Sciatic nerve (tissue), 2 donors: ENCODE measurements around the gene EIF4E2. TPM values are rescaled to one million over a fixed set of nuclear protein-coding genes. Genes with fewer than 3 reads are reported as not detected.

Experiments used
- ATAC-seq: fragments of 200-7000 bp; cut with Tn5 transposase; one replicate; pipeline ENCODE4 v1.9.1; 2020; ENCODE audit warnings: mild to moderate bottlenecking, moderate library complexity
- DNase-seq: peaks from one replicate; pipeline ENCODE4 v3.0.0-alpha.2; 2020; ENCODE audit warnings: low spot score
- intact Hi-C: fragments of 100-400 bp; cut with DNase I; formaldehyde crosslinking; loops from one replicate; pipeline ENCODE4 v1.14.2; 2022
- total RNA-seq: library from RNA; stranded (reverse); fragmentation: NEBNext Ultra II Directional; extraction: Animal tissue kit (Norgen Biotek cat#: 25700); gene quantifications from one replicate; pipeline ENCODE4 v1.2.1, GENCODE V29; 2021
- donor health status: DM: no; HTN: no; CAD: no.
- donor health status: DM: no; HTN: no; CAD: no.

EIF4E2 gene
- 41.0 TPM for total RNA-seq

- intact Hi-C loops, result no loop called here
- ATAC-seq (peak; percentile 99), DNase-seq (peak; percentile 96)
Measured at GRCh38 chr2:232550354-232551249, at the start of gene EIF4E2, which contains the start of gene TIGD1. Gene EIF4E2, plus strand, starts transcription at chr2:232550689. Its CDS starts 36 bp downstream, at chr2:232550725. Gene TIGD1, minus strand, starts transcription at chr2:232550557. Its CDS starts 675 bp downstream, at chr2:232549882.

GRCh38 chr2:232501331-232501771 lies 49.1 kb upstream of the EIF4E2 start:
- ATAC-seq (no peak), DNase-seq (no peak)
- intact Hi-C loops, result no loop called here

- DNase-seq (no peak), ATAC-seq (no peak)
- intact Hi-C loops, result no loop called here
Measured at GRCh38 chr2:232501794-232502390, 48.6 kb upstream of the EIF4E2 start.

GRCh38 chr2:232502511-232502910 lies 48.0 kb upstream of the EIF4E2 start:
- DNase-seq (no peak), ATAC-seq (no peak)
- intact Hi-C loops, result no loop called here

GRCh38 chr2:232502911-232503808 lies 47.3 kb upstream of the EIF4E2 start:
- DNase-seq (no peak), ATAC-seq (peak; percentile 50)
- intact Hi-C loops, result no loop called here

- intact Hi-C loops, result no loop called here
- DNase-seq (no peak), ATAC-seq (no peak)
Measured at GRCh38 chr2:232503809-232504323, 46.6 kb upstream of the EIF4E2 start.

GRCh38 chr2:232504438-232504837 lies 46.1 kb upstream of the EIF4E2 start:
- DNase-seq (no peak), ATAC-seq (no peak)
- intact Hi-C loops, result no loop called here

- ATAC-seq (no peak), DNase-seq (no peak)
- intact Hi-C loops, result no loop called here
Measured at GRCh38 chr2:232505856-232506255, 44.6 kb upstream of the EIF4E2 start.

- intact Hi-C loops, result no loop called here
- no peak for ATAC-seq
Measured at GRCh38 chr2:232506709-232507108, 43.8 kb upstream of the EIF4E2 start.

GRCh38 chr2:232508251-232508650 lies 42.2 kb upstream of the EIF4E2 start:
- DNase-seq, result no peak
- intact Hi-C loops, result no loop called here
- no peak for ATAC-seq

More at GRCh38 chr2:232506709-232507108, 43.8 kb upstream of the EIF4E2 start:
- DNase-seq, result no peak

- ATAC-seq (no peak), DNase-seq (no peak)
- intact Hi-C loops, result no loop called here
Measured at GRCh38 chr2:232511336-232511890, 39.1 kb upstream of the EIF4E2 start.

GRCh38 chr2:232512602-232513001 lies 37.9 kb upstream of the EIF4E2 start:
- ATAC-seq, result no peak
- no peak for DNase-seq
- intact Hi-C loops, result no loop called here

- no peak for ATAC-seq
- DNase-seq, result no peak
- intact Hi-C loops, result no loop called here
Measured at GRCh38 chr2:232513353-232513752, 37.1 kb upstream of the EIF4E2 start.

- no peak for ATAC-seq
- no peak for DNase-seq
- intact Hi-C loops, result no loop called here
Measured at GRCh38 chr2:232515639-232516038, 34.9 kb upstream of the EIF4E2 start.

- DNase-seq (no peak), ATAC-seq (no peak)
- intact Hi-C loops, result no loop called here
Measured at GRCh38 chr2:232516551-232516950, 33.9 kb upstream of the EIF4E2 start.

- DNase-seq, result no peak
- no peak for ATAC-seq
- intact Hi-C loops, result no loop called here
Measured at GRCh38 chr2:232518844-232519243, 31.6 kb upstream of the EIF4E2 start.

GRCh38 chr2:232519581-232520438 lies 30.7 kb upstream of the EIF4E2 start, which contains the start of gene PRSS56:
Gene PRSS56, plus strand, starts transcription at chr2:232520388. Its CDS starts 211 bp downstream, at chr2:232520599.
- ATAC-seq (no peak), DNase-seq (no peak)
- intact Hi-C loops, result loop anchor here (10.0 kb wide), 1 partner anchor 615 kb away; no protein-coding TSS in a partner anchor

- no peak for ATAC-seq
- no peak for DNase-seq
- intact Hi-C loops, result loop anchor here (10.0 kb wide), 1 partner anchor 616 kb away; no protein-coding TSS in a partner anchor
Measured at GRCh38 chr2:232520489-232520888, 30.0 kb upstream of the EIF4E2 start.
